GM19397 (cell line): ENCODE data around the gene MIEF1.

ENCODE experiments used
- ATAC-seq: cut with Tn5 transposase; IDR thresholded peaks from one replicate; pipeline ENCODE4 v1.9.1; 2021; ENCODE audit warnings: mild to moderate bottlenecking, moderate library complexity; ENCODE audit not compliant: unreplicated experiment

The MIEF1 gene

GRCh38 chr22:39556970-39557841, 55.1 kb downstream of the MIEF1 start:
- no peak for ATAC-seq

- no peak for ATAC-seq
These were observed 56.2 kb downstream of the MIEF1 start for GRCh38 chr22:39558254-39558727.

DNA sequence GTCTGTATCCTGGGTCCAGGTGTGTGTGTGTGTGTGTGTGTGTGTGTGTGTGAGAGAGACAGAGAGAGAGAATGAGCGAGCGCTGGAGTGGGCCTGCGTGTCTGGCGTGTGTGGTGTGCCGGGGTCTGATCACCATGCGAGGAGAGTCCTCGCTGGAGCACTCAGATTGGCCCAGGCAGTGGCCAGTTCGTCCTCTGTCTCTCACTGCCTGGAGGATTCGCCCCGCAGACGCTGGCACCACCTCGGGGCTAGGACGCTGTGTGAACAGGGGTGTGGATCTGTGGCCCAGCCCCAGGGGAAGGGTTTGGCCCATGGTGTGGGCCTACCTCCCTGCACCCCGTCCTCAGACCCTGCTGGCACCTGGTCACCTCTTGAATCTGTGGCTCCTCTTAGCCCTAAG, 56.9 kb downstream of the MIEF1 start:
- ATAC-seq = no peak

- ATAC-seq = no peak
These were observed 57.5 kb downstream of the MIEF1 start for GRCh38 chr22:39559456-39560105.

DNA sequence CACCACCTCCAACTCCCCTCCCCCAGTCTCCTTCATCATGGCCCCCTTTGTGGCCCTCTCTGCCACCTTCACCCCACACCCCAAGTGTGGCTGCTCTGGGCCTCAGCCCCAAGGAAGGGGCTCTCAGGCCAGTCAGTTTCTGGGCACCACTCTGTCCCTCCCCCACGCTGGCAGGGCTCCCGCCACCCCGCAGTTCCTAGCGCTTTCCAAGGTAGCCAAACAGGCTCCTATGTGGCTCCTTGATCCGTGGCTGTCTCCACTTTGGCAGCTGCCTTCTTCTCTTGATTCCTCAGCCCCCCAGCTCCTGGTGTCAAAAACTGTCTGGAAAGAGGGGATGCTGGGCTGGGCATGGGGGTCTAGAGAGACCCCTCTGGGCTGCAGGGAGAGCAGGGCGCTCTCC, 58.0 kb downstream of the MIEF1 start:
- no peak for ATAC-seq

DNA sequence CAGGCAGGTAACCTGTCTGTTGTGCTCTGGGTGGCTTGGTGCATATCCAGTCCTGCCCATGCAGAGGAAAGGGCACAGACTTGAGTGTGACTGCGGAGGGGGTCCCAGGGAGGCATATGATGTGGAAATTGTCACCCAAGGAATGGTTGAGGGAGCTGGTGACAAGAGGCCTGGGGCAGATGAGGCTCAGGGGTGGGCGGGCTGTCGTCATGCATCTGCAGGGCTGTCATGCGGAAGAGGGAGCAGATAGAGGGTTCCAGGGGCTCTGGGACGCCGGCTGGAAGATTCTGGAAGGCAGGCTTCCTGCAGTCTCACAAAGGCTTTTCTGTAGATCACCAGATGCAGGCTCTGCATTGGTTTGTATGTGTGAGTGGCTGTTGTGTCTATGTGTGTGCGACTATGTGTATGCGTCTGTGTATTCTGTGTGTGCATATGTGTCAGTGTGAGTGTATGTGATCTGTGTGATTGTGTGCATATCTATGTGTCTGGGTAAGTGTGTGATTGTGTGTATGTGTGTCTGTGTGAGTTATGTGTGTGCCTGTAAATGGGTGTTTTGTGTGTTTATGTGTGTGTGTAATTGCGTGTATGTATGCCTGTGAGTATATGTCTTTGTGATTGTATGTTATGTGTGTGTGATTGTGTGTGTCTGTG, 60.9 kb downstream of the MIEF1 start:
- no peak for ATAC-seq

- no peak for ATAC-seq
These were observed 61.7 kb downstream of the MIEF1 start for GRCh38 chr22:39563571-39564428.

- ATAC-seq = no peak
These were observed 63.4 kb downstream of the MIEF1 start for GRCh38 chr22:39565414-39565944.

DNA sequence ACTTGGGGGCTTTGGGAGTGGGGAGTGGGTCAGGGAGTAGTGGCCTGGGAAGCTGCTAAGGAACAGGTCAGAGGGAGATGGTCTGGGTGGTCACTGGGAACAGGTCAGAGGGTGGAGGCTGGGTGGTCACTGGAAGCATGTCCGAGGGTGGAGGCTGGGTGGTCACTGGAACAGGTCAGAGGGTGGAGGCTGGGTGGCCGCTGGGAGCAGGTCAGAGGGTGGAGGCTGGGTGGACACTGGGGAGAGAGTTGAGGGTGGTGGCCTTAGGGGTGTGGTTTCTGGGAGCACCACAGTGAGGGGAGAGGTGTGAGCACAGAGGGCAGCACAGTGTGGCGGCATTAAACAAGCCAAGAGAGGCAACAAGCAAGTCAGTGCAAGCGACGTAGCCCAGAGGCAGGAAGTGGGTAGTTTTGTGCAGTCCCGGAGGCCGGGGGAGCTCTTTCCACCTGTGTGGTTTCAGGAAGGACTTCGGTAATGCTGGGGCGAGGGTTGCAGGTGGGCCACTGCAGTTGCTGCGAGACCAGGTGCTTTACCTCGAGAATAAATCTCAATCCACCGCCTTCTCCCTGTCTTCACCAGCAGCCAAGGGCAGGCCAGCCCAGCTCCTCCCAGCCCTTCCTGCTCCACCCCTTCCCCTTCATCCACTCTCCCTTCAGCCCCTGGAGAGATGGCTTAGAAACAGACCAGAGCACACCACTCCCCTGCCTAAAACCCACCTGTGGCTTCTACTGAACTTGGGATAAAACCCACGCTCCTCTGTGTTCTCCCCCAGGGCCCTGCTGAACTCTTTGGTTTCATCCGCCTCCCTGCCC, 65.3 kb downstream of the MIEF1 start:
- ATAC-seq = no peak
